Glomerular visceral epithelial cell (primary cell): ENCODE results near the gene PPP1R16B.

Source experiments
- DNase-seq: peaks from one replicate; pipeline ENCODE4 v3.0.0-alpha.2; 2016; ENCODE audit errors: extremely low spot score

Gene PPP1R16B

GRCh38 chr20:38827770-38828281, 22.3 kb downstream of the PPP1R16B start:
- no peak for DNase-seq

- no peak for DNase-seq
Observed at GRCh38 chr20:38828514-38829295, 23.2 kb downstream of the PPP1R16B start.

- no peak for DNase-seq
Observed at GRCh38 chr20:38829296-38829875, 23.9 kb downstream of the PPP1R16B start.

GRCh38 chr20:38830356-38830755, 24.9 kb downstream of the PPP1R16B start:
- no peak for DNase-seq

GRCh38 chr20:38831049-38831691, 25.7 kb downstream of the PPP1R16B start:
- DNase-seq = no peak

- no peak for DNase-seq
Observed at GRCh38 chr20:38831995-38832620, 26.6 kb downstream of the PPP1R16B start.

DNA sequence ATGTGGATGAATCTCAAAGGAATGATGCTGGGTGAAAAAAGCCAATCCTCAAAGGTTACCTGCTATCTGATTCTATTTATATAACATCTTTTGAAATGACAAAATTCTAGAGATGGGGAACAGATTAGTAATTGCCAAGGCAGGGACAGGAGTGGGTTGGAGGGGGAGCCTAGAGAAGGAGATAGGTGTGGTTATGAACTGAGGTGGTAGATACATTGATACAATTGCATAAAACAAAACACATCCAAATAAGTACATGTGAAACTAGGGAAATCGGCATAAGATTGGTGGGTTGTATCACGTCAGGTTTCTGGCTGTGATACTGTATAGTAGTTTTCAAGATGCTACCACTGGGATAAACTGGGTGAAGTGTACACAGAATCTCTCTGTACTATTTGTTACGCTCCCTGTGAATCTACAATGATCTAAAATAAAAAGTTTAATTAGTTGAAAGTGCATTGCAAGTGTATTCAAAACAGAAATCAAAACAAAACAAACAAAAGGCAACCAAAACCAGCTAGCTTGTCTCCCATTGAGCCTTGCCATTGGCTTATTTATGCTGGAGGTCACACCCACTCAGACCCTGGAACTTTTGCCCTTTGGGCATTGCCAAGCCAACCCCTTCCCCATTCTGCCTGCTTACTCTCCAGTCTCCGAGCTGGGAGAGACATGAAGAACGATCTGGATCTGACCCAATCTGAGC, 27.8 kb downstream of the PPP1R16B start:
- no peak for DNase-seq

DNA sequence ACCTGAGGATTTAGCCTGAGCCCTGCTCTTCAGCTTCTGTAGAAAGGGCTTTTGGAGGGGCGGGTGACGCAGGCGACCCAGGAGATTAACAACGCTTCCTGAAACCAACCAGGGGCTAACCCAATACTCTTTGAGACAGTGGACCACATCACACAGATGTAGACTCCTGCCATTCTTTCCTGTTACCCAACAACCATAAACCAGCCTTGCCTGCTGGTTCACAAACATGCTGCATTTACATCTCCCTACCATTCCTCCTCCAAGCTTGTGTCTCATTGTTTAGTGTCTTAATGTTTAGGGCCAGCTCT, 28.3 kb downstream of the PPP1R16B start:
- no peak for DNase-seq

DNA sequence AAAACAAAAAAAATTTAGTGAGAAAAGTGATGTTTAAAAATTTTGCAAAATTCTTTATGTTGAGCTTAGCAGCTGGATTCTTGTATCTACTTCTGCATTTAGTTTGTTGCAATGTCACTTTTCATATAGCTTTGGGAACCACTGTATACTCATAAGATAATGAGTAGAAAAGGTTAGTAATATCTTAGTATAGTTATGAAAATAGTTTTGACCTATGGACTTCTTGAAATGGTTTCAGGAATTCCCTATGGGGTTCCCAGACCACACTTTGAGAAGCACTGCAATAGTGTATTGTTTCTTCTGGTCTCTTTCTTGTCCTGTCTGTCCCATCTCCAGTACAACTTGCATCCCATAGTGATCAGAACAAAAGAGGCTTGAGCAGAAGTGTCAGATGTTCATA, 29.4 kb downstream of the PPP1R16B start:
- DNase-seq = no peak

DNA sequence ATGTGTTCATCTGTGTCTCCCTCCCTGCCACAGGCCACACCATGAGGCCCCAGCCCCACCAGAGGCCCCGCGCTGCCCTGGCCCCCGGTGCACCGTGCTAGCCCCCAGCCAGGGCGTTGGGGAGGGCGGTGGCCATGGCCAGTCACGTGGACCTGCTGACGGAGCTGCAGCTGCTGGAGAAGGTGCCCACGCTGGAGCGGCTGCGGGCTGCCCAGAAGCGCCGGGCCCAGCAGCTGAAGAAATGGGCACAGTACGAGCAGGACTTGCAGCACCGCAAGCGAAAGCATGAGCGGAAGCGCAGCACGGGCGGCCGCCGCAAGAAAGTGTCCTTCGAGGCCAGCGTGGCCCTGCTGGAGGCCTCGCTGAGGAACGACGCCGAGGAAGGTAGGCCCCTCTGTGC, 30.3 kb downstream of the PPP1R16B start:
- no peak for DNase-seq

GRCh38 chr20:38836991-38837390, 31.5 kb downstream of the PPP1R16B start:
- DNase-seq = no peak

GRCh38 chr20:38838326-38838725, 32.8 kb downstream of the PPP1R16B start:
- no peak for DNase-seq

DNA sequence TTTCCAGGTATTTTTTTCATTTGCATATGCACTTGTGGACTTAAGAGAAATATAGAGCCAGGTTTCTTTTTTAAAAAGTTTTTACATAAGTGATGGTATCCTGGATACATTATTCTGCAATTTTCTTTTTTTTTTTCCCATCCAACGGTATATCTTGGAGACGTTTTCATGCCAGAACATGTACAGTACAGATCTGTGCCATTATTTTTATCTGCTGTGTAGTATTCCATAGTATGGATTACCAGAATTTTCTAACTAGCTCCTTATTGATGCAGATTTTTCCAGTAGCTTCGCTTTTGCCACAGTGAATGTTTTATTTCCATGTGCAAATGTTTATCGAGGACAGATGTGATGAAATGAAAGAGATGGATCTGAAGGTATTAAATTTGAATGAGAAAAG, 34.1 kb downstream of the PPP1R16B start:
- no peak for DNase-seq

- no peak for DNase-seq
Observed at GRCh38 chr20:38840053-38840893, 34.8 kb downstream of the PPP1R16B start.

DNA sequence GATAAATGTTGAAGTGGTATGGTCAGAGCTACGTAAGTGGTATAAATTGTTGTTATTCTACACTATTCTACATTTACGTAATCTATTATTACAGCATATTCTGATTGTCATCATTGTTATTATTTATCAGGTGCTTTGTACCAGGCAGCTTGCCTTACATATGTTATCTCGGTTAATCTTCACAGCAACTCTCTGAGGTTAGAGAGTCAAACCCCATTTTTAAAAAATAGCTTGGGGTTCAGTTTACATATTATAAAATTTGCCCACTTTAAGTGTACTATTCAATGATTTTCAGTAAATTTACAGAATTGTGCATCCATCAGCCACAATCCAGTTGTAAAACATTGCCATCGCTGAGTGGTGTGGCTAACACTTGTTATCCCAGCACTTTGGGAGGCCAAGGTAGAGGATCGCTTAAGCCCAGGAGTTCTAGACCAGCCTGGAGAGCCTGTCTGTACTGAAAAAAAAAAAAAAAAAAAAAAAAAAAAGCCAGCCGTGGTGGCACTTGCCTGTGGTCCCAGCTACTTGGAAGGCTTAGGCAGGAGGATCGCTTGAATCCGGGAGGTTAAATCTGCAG, 35.5 kb downstream of the PPP1R16B start:
- DNase-seq = no peak

- DNase-seq = no peak
Observed at GRCh38 chr20:38841570-38841969, 36.1 kb downstream of the PPP1R16B start.

DNA sequence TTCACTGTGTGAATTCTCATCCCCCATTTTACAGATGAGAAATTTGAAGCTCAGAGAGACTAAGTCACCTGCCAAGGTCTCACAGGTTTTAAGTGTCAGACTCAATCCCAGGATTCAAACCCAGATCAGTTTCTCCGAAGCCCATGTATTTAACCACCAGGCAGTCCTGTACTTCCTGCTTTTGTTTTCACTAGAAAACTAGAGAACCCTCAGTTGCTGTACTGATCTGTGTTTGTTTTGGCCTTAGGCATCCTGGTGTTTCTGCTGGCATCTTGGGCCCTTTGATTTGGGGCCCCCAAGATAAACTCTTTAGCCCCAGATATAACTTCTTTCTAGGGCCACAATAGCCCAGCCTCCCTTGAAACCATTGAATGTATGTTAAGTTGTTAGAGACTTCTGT, 36.5 kb downstream of the PPP1R16B start:
- no peak for DNase-seq

DNA sequence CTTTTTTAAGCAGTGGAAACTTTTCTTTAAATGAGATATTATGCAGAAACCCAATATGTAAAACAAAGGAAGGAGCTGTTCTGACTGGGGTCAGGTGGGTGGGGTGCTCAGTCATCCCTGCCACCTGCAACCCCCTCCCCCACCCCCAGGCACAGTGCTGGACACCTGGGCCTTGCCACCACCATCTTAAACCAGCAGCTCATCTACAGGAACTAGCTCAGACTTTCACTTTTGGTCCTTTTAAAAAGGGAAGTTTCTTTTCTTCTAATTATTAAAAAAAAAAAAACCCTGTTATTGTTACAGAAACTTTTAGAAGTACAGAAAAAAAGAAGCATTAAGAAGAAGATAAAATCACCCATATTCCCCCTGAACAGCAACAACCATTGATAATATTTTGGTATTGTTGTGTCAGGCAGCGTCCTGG, 37.1 kb downstream of the PPP1R16B start:
- DNase-seq = no peak

DNA sequence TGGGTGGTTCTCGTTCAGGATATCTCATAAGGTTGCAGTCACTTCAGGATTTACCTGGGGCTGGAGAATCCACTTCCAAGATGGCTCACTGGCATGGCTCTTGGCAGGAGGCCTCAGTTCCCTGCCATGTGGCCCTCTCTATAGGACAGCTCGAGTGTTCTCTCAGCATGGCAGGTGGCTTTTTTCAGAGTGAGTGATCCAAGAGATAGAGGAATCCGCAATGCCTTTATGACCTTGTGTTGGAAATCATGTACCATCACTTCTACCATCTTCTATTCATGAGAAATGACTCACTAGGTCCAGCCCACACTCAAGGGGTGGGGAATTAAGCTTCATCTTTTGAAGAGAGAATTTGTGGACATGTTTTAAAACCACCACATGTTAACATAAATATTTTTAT, 37.8 kb downstream of the PPP1R16B start:
- DNase-seq = no peak

DNA sequence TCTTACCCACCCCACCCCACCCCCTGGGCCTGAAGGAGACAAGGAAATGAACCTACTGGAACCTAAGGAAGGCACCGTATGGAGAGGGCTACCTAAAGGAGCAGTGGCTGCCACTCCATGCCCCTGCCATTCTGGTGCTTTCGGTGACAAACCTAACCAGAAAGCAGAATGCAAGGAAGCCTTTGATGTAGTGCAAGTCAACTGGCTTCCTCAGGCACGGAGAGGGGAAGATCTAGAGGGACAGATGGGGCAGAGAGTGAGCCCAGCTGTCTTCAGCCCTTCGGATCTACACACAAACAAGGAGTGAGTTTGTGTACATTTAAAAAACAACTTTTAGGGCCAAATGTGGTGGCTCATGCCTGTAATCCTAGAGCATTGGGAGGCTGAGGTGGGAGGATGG, 39.5 kb downstream of the PPP1R16B start:
- DNase-seq = no peak

DNA sequence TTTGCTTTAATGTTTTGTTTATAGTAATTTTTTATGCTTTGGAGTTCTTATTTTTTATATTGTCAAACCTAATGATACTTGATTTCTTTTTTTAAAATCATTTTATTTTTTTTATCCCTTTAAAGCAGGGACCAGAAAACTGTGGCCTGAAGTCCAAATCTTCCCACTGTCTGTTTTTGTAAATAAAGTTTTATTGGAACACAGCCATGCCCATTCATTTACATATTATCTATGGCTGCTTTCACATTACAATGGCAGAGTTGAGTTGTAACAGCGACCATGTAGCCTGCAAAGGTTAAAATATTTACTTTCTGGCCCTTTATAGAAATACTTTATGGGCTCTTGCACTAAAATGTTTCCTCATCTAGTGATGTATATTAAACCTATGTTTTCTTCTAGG, 42.3 kb downstream of the PPP1R16B start:
- DNase-seq = no peak
